ENCODE measurements around the gene CCDC116.

CCDC116 gene

Small RNA genes lying within 50 kb of the gene (small RNA-seq; reads per million reads assigned to genes)
- 845 reads per million, percentile 99 among the genes with 10 or more reads in this experiment for gene MIR301B (ENCODE audit: insufficient read depth)
